Fibroblast of mammary gland (primary cell): Measurements from ENCODE around the gene IVNS1ABP.

ENCODE experiments used
- DNase-seq: peaks from one replicate; pipeline ENCODE4 v3.0.0-alpha.2; 2010; ENCODE audit warnings: low read depth
- H3K4me3 ChIP-seq: 2 replicates; pipeline ENCODE4 v1.5.1; 2011; ENCODE audit warnings: low read depth, mild to moderate bottlenecking, low read length, moderate library complexity; ENCODE audit not compliant: control insufficient read depth
- CTCF ChIP-seq: conservative IDR thresholded peaks from 2 replicates; pipeline ENCODE4 v1.5.1; 2011; ENCODE audit warnings: low read depth, low read length, inconsistent platforms; ENCODE audit not compliant: control insufficient read depth, insufficient read depth

Gene IVNS1ABP

GRCh38 chr1:185288435-185288834 is 28.6 kb downstream of the IVNS1ABP start:
- DNase-seq, result no peak
- H3K4me3 ChIP-seq, result no peak overlapping the region
- TF ChIP-seq CTCF, result no peak

GRCh38 chr1:185287451-185287850 is 29.6 kb downstream of the IVNS1ABP start:
- no peak for DNase-seq
- no peak overlapping the region for H3K4me3 ChIP-seq
- no peak for TF ChIP-seq CTCF

GRCh38 chr1:185284533-185285276 is 32.3 kb downstream of the IVNS1ABP start:
- TF ChIP-seq CTCF, result no peak
- no peak for DNase-seq
- no peak overlapping the region for H3K4me3 ChIP-seq

- DNase-seq, result no peak
- TF ChIP-seq CTCF, result no peak
- H3K4me3 ChIP-seq, result no peak overlapping the region
These were observed 32.9 kb downstream of the IVNS1ABP start for GRCh38 chr1:185284116-185284515.

GRCh38 chr1:185281245-185281644 is 35.8 kb downstream of the IVNS1ABP start:
- no peak for DNase-seq
- H3K4me3 ChIP-seq, result no peak overlapping the region

GRCh38 chr1:185280589-185280988 is 36.5 kb downstream of the IVNS1ABP start:
- no peak for DNase-seq
- H3K4me3 ChIP-seq, result no peak overlapping the region
- TF ChIP-seq CTCF, result no peak

More at GRCh38 chr1:185281245-185281644, 35.8 kb downstream of the IVNS1ABP start:
- TF ChIP-seq CTCF, result no peak
